ENCODE data around the gene MPP1.
A peak's percentile ranks its signal among the peaks of the same experiment; 100 is the strongest.
"Not testable (repeated sequence)": the region's sequence is repeated elsewhere in the genome, so short reads cannot be mapped to it uniquely, and the experiment has no call there.

MPP1 gene

DNA sequence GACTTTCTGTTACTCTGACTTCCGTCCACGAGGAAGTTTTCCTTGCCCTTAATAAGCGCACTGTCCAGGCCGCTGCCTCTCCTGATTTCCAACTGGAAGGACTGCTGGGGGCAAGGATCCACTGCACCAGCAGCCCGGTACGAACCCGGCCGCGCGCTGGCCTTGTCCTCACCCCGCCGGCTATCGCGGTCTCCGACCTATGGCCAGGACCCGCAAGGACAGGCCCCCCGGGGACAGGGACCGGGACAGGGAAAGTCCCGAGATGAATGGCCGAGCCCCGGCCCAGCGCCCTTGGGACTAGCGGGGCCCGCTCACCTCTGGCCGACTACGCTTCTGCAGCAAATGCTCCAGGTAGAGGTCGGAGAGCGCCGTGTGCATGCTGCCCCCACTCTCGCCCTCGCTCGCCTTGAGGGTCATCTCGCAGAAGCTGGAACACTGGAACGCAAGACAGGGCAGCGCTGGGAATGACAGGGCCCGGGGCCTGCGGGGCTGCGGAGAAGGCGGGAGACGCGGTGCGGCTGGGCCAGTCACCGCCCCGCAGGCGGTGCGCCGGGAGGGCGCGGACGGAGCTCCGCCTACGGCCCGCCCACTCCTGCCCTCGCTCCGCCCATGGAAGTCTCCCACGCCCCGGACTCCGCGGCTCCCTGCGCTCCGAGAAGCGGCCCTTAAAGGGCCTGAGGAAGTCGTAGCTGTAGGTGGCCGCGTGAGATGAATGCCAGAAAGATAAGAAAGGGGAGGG, at the start of gene MPP1:
TSS of gene MPP1 (minus strand) at position 529 of the 739 bp plus-strand sequence. CDS start at position 417, 112 bp downstream.
- peak; percentile 62 for DNase-seq (ENCODE audit: low spot score)

- no peak for DNase-seq (ENCODE audit: low spot score)
Observed at GRCh38 chrX:154850957-154851611, 45.8 kb upstream of the MPP1 start.

GRCh38 chrX:154840856-154841255, 35.6 kb upstream of the MPP1 start:
- peak; percentile 33 for DNase-seq (ENCODE audit: low spot score)

- DNase-seq (ENCODE audit: low spot score) = no peak
Observed at GRCh38 chrX:154836163-154836562, 30.9 kb upstream of the MPP1 start.

DNA sequence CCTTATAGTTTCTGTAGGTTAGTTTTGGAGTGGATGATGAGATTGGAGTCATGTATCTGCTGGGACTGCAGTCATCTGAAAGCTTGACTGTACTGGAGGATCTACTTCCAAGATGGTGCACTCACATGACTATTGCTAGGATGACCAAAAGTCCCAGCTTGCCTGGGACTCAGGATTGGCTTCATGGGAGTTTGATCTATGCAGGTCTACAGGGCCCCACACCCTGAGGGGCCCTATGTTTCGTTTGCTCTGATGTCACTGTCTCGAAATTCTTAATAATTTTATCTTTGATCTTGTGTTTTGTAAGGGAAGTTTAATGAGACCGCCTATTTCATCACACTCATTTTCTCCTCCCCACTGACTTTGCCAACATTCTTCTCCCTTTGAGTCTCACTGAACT, 29.3 kb upstream of the MPP1 start, which contains the start of gene SMIM9:
TSS of gene SMIM9 (minus strand) at position 101 of the 400 bp plus-strand sequence. CDS start 3,806 bp downstream, outside the sequence.
- no peak for DNase-seq (ENCODE audit: low spot score)

- DNase-seq (ENCODE audit: low spot score) = no peak
Observed at GRCh38 chrX:154833746-154834274, 28.5 kb upstream of the MPP1 start.

GRCh38 chrX:154829926-154830442, 24.7 kb upstream of the MPP1 start:
- DNase-seq (ENCODE audit: low spot score) = no peak

DNA sequence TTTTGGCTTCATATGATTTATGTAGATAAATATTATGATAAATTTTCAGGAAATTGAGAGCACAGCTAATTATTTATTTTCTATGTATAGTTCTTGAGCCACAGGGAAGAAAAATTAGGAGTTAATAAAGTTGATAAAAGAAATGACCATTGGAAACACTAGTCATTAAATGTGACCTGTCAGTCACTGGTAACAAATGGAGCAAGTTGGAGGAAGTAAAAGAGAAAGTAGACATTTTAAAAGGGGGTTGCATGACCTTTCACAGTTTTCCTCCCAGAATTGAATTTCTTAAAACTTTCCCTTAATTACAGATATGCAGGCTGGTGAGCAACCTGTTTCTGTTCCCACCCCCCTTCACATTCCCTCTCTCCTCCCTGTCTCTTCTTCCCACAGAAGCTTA, 23.8 kb upstream of the MPP1 start:
- DNase-seq (ENCODE audit: low spot score) = no peak

DNA sequence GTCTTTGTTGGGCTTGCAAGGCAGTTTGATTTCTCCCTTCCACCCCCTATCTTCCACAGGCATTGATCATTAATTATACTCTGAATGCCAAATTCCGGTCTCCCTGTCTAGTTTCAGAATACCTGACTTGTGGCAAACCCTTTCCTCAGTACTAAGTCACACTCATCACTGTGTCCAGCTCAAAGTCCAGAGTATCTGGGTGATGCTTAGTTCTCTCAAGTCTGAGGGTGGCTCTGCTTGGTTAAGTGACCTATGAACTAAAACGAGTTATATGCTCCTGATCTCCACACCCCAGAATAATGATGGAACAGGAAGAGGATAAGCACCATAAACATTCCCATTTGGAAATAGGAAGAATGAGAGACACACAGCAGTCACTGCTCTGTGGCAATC, 22.7 kb upstream of the MPP1 start:
- no peak for DNase-seq (ENCODE audit: low spot score)

GRCh38 chrX:154827194-154828015, 22.1 kb upstream of the MPP1 start:
- DNase-seq (ENCODE audit: low spot score) = no peak

- not testable (repeated sequence) for DNase-seq (ENCODE audit: low spot score)
Observed at GRCh38 chrX:154825586-154825985, 20.3 kb upstream of the MPP1 start.

GRCh38 chrX:154824638-154825037, 19.4 kb upstream of the MPP1 start:
- DNase-seq (ENCODE audit: low spot score) = no peak

GRCh38 chrX:154822029-154822428, 16.7 kb upstream of the MPP1 start:
- DNase-seq (ENCODE audit: low spot score) = no peak

- no peak for DNase-seq (ENCODE audit: low spot score)
Observed at GRCh38 chrX:154821523-154821922, 16.2 kb upstream of the MPP1 start.

- DNase-seq (ENCODE audit: low spot score) = no peak
Observed at GRCh38 chrX:154819771-154820341, 14.6 kb upstream of the MPP1 start.

GRCh38 chrX:154818916-154819770, 13.9 kb upstream of the MPP1 start:
- no peak for DNase-seq (ENCODE audit: low spot score)

DNA sequence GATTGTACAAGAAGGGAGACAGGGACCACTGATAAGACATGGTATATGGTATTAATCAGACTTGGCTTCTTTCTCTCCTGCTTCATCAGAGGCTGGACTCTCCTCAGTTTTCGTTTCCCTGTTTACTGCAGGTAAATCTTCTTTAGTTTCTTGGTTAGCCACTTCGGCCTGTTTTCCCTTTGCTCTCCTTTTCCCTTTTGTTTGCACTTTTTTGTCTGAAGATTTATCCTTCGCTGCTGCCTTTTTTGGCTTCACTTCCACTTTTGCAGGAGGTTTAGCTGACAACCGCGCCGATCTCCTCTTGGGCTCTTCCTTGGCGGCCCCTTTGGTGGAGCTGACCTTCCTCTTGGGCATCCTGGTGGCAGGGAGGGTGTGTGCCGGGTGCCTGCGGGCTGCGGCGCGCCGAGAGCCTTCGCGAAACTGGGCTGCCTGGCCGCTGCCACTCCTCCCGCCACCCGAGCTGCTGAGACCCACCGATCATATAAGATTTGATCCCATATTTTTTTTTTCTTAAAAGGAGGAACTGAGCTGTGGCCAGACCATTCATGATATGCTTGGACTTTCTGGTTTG, 11.8 kb upstream of the MPP1 start:
- not testable (repeated sequence) for DNase-seq (ENCODE audit: low spot score)

DNA sequence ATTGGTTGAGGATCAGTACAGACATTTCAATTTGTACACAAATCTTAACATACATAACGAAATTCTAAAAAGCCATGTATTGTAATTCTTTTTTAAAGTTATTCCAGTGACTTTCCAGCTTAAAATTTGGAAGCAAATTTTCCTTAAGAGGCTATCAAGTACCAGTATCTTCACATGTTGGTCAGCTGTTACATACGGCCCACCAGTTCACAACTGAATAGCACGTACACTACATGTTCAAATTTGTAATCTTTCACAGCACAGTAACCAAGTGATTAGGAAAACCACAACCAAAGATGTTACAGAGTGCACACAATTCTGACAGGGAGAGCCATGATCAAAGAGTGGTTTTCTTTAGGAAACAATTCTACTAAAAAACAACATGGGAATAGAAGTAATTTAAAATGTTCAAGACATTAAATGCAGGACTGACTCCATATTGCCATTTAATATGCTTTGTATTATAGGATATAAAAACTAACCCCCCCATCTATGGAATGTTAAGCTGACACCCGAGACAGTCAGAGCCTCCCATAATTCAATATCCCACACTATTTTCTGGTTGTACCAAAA, 11.1 kb upstream of the MPP1 start:
- not testable (repeated sequence) for DNase-seq (ENCODE audit: low spot score)

DNA sequence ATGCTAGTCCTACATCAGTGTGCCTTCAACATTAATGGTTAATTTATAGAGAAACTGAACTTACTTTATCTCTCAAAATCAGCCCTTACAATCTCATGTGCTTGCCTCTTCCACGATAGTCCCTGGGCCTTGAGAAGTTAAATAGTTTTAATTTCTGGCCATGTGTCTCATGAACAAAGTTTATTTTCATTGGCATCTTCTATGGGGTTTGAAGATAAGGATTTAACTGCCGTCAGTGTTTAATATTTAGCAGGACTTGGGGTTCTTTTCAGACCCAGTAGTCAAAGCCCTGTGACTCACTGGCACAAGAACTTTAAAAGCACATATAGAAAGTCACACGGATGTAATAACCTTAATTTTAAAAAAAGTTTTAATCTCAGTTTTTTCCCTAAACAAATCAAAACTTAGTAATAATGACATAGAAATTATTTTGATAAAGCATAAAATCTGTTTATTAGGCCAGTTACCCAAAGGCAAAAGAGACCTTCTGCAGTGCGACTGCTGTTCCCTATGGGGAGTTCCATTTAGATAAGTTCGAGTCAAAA, 10.1 kb upstream of the MPP1 start:
- DNase-seq (ENCODE audit: low spot score) = no peak

GRCh38 chrX:154813801-154814200, 8.5 kb upstream of the MPP1 start:
- no peak for DNase-seq (ENCODE audit: low spot score)

Data from pons (tissue), 1 donor.